ENCODE results near the gene CUL2.
"Not testable (repeated sequence)": the region's sequence is repeated elsewhere in the genome, so short reads cannot be mapped to it uniquely, and the experiment has no call there.

Gene CUL2

GRCh38 chr10:34973757-34974156, 116.4 kb downstream of the CUL2 start:
- not testable (repeated sequence) for DNase-seq

- DNase-seq: not testable (repeated sequence)
These were observed 117.0 kb downstream of the CUL2 start for GRCh38 chr10:34973121-34973520.

- not testable (repeated sequence) for DNase-seq
These were observed 117.5 kb downstream of the CUL2 start for GRCh38 chr10:34972591-34972990.

GRCh38 chr10:34971606-34972334, 118.4 kb downstream of the CUL2 start:
- DNase-seq: not testable (repeated sequence)

GRCh38 chr10:34969171-34969570, 121.0 kb downstream of the CUL2 start:
- no peak for DNase-seq

- DNase-seq: no peak
These were observed 122.7 kb downstream of the CUL2 start for GRCh38 chr10:34967335-34967880.

GRCh38 chr10:34966451-34966850, 123.7 kb downstream of the CUL2 start:
- DNase-seq: no peak

GRCh38 chr10:34966040-34966439, 124.1 kb downstream of the CUL2 start:
- DNase-seq: no peak

GRCh38 chr10:34964166-34964800, 125.9 kb downstream of the CUL2 start:
- no peak for DNase-seq

GRCh38 chr10:34962866-34963265, 127.3 kb downstream of the CUL2 start:
- no peak for DNase-seq

GRCh38 chr10:34960983-34961382, 129.2 kb downstream of the CUL2 start:
- DNase-seq: no peak

GRCh38 chr10:34959786-34960185, 130.4 kb downstream of the CUL2 start:
- DNase-seq: no peak

- DNase-seq: no peak
These were observed 130.8 kb downstream of the CUL2 start for GRCh38 chr10:34959321-34959720.
